ENCODE data around the gene ADIPOR2.
"Not testable (repeated sequence)": the region's sequence is repeated elsewhere in the genome, so short reads cannot be mapped to it uniquely, and the experiment has no call there.

Gene ADIPOR2

GRCh38 chr12:1703771-1704722 is 13.2 kb downstream of the ADIPOR2 start:
- no peak for DNase-seq (ENCODE audit: low read depth in 1 of 2, low spot score in 1 of 2)

DNA sequence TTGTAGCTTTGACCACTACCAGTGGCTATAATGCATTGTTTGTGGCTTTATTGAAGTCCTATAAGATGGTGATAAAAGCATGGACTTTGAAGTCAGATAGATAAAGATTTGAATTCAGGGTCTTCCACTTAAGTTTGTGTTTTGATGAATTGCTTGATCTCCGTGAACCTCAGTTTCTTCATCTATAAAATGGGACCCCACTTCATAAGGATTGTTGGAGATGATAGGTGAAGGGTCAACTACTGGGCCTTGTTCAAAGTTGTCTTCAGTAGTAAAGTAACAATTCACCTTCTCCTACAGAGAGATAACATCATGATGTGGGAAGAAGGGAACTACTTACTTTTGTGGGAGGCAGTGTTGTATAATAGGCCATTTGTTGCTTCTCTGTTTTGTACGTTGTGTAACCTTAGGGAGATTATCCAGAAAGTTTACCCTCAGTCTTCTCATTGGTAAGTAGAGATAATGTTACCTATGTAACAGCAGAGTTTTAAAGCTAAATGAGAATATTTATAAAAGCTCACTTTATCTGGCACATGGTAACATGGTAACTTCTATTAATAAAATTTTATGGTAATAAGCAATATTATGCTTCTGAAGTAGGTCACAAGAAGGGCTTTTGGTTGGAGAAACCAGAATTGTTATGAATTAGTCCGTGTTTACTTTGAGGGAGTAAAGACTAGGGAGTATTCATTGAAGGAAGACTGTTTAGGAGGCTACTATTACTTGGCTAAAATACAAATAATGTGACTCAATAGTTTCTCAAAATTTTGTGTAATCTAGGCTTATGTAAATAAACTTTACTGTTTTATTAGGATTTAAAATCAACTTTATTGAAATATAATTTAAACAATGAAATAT is 15.1 kb downstream of the ADIPOR2 start:
- DNase-seq (ENCODE audit: low read depth in 1 of 2, low spot score in 1 of 2) = no peak

DNA sequence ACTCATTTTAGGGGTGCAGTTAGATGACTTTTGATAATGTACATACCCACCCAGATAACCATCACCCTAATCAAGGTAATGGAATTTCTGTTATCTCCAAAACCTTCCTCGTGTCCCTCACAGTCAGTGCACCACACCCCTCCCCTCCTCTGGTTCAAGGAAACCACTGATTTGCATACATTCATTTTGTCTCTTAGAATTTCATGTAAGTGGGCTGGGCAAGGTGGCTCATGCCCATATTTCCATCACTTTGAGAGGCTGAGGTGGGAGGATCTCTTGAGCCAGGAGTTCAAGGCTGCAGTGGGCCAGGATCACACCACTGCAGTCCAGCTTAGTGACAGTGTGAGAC is 15.7 kb downstream of the ADIPOR2 start:
- DNase-seq (ENCODE audit: low read depth in 1 of 2, low spot score in 1 of 2) = no peak

GRCh38 chr12:1707051-1707450 is 16.2 kb downstream of the ADIPOR2 start:
- no peak for DNase-seq (ENCODE audit: low read depth in 1 of 2, low spot score in 1 of 2)

DNA sequence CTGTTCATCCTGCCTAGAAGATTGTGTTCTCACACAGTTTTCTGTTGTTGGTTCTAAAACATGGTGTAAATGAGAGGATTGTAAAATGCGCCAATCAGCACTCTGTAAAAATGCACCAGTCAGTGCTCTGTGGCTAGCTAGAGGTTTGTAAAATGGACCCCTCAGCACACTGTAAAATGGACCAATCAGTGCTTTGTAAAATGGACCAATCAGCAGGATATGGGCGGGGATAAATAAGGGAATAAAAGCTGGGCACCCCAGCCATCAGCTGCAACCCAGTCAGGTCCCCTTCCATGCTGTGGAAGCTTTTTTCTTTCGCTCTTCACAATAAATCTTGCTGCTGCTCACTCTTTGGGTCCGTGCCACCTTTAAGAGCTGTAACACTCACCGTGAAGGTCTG is 19.1 kb downstream of the ADIPOR2 start:
- not testable (repeated sequence) for DNase-seq (ENCODE audit: low read depth in 1 of 2, low spot score in 1 of 2)

DNA sequence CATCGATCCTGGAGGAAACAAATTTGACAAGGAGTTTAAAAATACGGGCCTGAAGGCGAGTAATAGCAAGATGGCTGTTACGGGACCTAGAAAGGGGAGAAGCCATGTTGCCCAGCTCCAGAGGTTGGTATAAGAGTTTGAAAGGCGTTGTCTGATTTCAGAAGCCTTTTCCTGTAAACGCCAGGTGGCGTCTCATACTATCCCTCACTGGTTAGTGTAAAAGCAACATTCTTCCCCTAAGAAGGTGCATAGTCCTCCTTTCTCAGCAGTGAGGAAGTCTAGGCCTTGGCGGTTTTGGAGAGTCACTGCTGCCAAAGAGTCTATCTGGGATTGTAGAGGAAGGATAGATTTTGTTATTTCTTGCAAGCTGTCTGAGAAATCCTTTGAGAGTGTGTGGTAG is 20.0 kb downstream of the ADIPOR2 start:
- DNase-seq (ENCODE audit: low read depth in 1 of 2, low spot score in 1 of 2) = not testable (repeated sequence)

DNA sequence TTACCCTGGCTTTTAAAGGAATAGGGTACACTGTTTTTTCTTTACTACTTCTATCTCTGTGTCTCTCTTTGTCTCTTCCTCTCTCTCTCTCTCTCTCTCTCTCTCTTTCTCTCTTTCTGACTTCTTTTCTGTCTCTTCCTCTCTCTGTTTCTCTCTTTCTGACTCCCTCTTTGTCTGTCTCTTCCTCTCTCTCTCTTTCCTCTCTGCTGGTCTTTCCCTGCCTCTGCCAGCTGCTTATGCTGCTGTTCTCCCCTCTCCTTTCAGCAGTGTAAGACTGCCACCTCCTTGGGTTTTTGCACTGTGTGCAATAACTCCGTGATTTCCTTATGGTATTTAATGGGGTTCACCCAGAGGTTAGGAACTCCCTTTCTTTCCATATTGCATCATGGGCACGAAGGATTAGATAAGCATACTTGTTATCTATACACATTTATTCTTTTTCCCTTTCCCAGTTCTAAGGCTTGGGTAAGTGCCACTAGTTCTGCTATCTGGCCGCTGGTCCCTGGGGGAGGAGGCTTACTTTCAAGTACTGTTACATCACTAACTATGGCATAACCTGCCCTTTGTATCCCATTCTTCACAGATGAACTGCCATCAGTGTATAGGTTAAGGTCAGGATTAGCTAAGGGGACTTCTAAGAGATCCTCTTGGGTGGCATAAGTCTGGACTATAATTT is 20.8 kb downstream of the ADIPOR2 start:
- not testable (repeated sequence) for DNase-seq (ENCODE audit: low read depth in 1 of 2, low spot score in 1 of 2)

DNA sequence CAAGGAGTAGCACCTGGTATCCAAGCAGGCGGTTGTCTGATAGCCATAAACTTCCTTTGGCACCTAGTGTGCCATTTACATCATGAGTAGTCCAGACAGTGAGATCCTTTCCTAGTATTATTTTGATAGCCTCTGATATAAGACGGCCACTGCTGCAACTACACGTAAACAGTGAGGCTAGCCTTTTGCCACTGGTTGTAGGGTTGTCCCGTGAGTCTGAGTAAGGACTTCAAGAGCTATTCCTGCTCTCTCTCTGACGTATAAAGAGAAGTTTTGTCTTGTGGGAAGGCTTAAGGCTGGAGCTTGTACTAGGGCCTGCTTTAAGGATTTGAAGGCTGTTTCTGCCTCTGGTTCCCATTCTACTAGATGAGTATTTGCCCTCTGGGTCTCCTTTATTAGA is 21.4 kb downstream of the ADIPOR2 start:
- DNase-seq (ENCODE audit: low read depth in 1 of 2, low spot score in 1 of 2) = not testable (repeated sequence)

GRCh38 chr12:1712852-1713251 is 22.0 kb downstream of the ADIPOR2 start:
- not testable (repeated sequence) for DNase-seq (ENCODE audit: low read depth in 1 of 2, low spot score in 1 of 2)

DNA sequence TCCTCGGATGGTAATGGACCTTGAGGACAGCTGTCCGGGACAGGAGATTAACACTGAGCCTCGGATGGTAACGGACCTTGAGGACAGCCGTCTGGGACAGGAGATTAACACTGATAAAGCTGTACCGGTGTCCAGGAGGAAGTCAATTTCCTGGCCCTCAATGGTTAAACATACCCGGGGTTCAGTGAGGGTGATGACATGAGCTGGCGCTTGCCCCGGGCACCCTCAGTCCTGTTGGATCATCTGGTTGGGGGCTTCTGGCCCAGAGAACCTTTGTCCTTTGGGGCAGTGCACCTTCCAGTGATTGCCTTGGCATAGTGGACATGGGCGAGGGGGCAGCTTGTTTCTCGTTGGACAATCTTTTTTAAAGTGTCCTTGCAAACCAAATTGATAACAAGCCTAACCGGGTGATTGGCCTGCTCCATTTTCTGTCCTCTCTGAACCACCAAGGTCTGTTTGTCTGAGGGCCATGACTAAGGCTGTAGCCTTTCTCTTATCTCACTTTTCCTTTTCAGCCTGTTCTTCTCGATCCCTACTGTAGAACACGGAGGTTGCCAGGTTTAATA is 23.0 kb downstream of the ADIPOR2 start:
- DNase-seq (ENCODE audit: low read depth in 1 of 2, low spot score in 1 of 2) = not testable (repeated sequence)

DNA sequence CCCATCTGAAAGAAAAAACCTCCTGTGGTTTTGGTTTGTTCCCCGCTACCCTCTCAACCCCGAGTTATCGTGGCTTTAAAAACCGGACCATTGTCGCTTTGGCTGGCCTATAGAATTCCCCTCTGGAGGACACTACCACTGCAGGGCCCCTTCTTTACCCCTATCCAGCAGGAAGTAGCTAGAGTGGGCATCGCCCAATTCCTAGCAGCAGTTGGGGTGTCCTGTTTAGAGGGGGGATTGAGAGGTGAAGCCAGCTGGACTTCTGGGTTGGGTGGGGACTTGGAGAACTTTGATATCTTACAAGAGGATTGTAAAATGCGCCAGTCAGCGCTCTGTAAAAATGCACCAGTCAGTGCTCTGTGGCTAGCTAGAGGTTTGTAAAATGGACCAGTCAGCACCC is 24.6 kb downstream of the ADIPOR2 start:
- not testable (repeated sequence) for DNase-seq (ENCODE audit: low read depth in 1 of 2, low spot score in 1 of 2)

DNA sequence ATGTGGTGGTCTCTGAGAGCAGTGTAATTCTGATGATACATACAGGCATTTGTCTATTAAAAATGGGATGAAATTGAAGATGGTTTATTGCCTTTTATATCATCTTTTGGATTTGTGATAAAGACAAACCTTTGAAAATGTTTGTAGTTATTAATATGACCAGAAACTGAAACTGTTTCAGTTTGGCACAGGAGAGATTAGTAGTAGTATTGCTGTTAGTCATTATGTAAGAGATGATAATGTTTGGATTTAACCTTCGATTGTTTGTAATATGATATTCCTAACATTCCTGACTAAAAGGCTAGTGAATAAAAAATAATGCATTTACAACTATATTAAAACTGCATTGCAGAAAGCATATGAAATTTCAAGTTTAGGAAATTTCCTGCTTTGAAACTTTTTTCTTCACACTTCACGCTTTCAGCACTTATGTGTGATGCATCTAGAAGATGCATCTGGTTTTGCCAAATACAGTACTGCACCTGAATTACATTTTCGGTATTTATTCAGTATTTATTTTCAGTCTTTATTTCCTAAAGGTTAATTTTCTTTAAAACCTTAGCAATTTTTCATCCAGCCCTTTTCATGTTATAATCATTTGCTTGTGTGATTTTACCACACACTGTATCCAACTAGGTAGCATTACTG is 25.5 kb downstream of the ADIPOR2 start:
- no peak for DNase-seq (ENCODE audit: low read depth in 1 of 2, low spot score in 1 of 2)

- DNase-seq (ENCODE audit: low read depth in 1 of 2, low spot score in 1 of 2) = no peak
Observed at GRCh38 chr12:1716911-1717310, 26.0 kb downstream of the ADIPOR2 start.

DNA sequence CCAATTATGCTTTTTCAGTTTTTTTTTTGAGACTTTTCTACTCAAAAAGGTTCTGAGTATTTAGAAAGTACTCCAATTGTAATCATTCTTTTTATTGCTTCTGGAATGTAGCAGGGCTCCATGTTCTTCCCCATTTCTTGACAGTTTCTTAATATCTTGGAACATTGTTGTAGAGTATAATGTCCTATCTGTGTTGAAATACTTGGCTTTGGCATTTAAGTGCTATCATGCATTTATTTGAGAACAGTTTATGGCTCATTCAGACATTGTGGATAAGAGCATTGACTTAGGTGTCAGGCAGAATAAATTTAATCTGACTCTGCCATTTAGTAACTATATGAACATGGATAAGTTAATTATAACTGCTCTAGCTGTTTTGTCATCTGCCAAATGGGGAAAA is 28.3 kb downstream of the ADIPOR2 start:
- DNase-seq (ENCODE audit: low read depth in 1 of 2, low spot score in 1 of 2) = no peak

- no peak for DNase-seq (ENCODE audit: low read depth in 1 of 2, low spot score in 1 of 2)
Observed at GRCh38 chr12:1720494-1720893, 29.6 kb downstream of the ADIPOR2 start.

GRCh38 chr12:1723721-1724120 is 32.9 kb downstream of the ADIPOR2 start:
- DNase-seq (ENCODE audit: low read depth in 1 of 2, low spot score in 1 of 2) = no peak

GRCh38 chr12:1724250-1724649 is 33.4 kb downstream of the ADIPOR2 start:
- DNase-seq (ENCODE audit: low read depth in 1 of 2, low spot score in 1 of 2) = no peak

DNA sequence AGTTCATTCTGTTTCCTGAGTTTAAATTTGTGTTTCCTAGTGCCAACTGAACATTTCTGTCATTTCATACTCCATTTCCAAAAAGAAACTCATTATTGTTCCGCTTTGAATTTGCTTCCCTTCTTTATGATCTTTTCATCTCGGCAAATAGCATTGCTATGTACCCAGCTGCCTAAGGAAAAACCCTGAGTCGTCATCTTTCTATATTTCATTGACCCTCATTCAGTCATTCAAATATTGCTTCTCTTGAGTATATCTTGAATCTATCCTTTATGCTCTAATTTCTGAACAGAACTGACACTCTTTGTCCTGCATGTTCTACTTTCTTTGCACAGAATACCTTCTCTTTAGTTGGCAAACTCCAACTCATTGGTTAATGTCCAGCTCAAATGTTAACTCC is 35.9 kb downstream of the ADIPOR2 start:
- DNase-seq (ENCODE audit: low read depth in 1 of 2, low spot score in 1 of 2) = no peak

- DNase-seq (ENCODE audit: low read depth in 1 of 2, low spot score in 1 of 2) = no peak
Observed at GRCh38 chr12:1728824-1729223, 38.0 kb downstream of the ADIPOR2 start.

DNA sequence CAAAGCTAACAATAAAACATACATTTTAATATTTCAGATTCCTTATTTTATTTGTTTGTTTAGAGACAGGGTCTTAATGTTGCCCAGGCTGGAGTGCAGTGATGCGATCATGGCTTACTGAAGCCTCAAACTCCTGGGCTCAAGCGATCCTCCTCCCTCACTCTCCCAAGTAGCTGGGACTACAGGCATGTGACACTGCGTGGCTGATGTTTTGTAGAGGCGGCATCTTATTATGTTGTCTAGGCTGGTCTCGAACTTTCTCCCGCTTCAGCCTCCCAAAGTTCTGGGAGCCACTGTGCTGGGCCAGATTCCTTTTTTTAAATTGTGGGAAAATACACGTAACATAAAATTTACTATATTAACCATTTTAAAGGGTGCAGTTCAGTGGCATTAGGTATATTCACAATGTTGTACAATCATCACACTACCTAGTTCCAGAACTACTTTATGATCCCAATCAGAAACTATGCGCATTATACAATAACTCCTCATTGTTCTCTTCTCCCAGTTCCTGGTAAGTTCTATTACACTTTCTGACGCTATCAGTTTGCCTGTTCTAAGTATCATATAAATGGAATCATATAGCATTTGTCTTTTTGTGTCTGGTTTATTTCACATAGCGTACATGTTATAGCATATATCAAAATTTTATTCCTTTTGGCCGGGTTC is 40.3 kb downstream of the ADIPOR2 start:
- no peak for DNase-seq (ENCODE audit: low read depth in 1 of 2, low spot score in 1 of 2)
